Lower leg skin (tissue), 3 donors: ENCODE data around the gene USP2.

ENCODE experiments used
- CTCF ChIP-seq, 3 donors: fragments of 450-650 bp; IDR thresholded peaks; one replicate each; pipeline ENCODE4 v1.5.1; 2016; ENCODE audit warnings: antibody characterized with exemption in 3 of 3, mild to moderate bottlenecking in 3 of 3, moderate library complexity in 2 of 3
- POLR2A ChIP-seq, 2 donors: fragments of 450-650 bp; IDR thresholded peaks; one replicate each; pipeline ENCODE4 v1.6.1; 2016 to 2017; ENCODE audit warnings: antibody characterized with exemption in 2 of 2, mild to moderate bottlenecking in 1 of 2, moderate library complexity in 1 of 2

DNA sequence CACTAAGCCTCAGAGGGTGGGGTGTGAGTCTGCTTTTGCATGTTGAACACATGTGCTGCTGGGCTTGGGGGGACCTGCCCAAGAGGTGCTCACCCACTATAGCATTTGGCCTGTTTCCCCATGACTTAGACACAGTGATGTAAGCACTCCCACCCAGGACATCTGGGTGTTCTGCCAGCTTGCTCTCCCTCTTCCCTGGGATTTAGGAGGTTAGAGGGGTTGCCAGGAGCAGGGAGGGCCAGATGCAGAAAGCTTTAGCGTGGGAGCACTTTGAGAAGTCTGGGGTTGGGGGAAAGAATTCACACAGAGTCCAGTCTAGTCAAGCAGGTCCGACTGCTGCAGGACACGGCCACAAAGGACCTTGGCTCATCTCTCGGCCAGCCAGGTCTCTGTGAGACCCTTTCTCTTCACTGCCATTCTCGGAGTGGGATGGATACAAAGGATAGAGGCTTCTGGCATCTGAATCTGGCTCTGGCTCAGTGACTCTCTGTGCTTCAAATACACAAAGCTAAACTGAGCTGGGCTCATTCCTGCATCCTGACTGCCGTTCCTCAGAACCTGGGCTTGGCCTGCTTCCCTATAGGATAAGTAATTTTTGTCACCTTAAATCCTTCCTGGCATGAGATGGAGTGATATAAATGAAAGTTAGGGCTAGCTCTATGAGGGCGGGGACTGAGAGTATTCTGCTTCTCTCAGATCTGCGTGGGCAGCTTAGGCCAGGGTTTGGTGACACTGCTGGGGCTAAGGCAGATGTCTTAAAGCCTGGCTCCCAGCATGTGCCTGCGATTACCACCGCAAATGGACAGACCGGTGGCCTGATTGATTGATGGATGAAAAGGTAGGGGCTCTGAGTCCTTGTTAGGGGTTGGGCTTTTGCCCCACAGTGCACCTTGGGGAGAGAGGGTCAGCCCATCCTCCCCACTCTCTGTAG is 14.5 kb downstream of the USP2 start:
- TF ChIP-seq POLR2A (IDR thresholded peaks at IDR 0.05) (no peak), CTCF (IDR thresholded peaks at IDR 0.05) (no peak)
